Measurements from ENCODE around the gene PHACTR3. TPM values are rescaled to one million over a fixed set of nuclear protein-coding genes. Genes with fewer than 3 reads are reported as not detected.

Gene PHACTR3
- total RNA-seq, 1 experiment from 2014 or later = not detected

- Histone ChIP-seq H3K9me3 (ENCODE audit: control insufficient read depth in 1 of 2, insufficient read depth in 1 of 2, low read depth in 1 of 2, low read length in 2 of 2) (no peaks in the 10 kb centered on the region), H3K4me2 (ENCODE audit: low read length) (no peak overlapping the region), H3K4me3 (replicated peaks in 1 of 2; ENCODE audit: low read depth in 1 of 2, low read length in 2 of 2) (no peak overlapping the region), H3K9me2 (ENCODE audit: insufficient read depth) (no peaks in the 10 kb centered on the region), H4K20me1 (ENCODE audit: insufficient read depth) (no peaks in the 10 kb centered on the region), H3K27ac (ENCODE audit: low read depth, low read length) (no peak overlapping the region), H3K4me1 (ENCODE audit: control insufficient read depth in 1 of 2, insufficient read depth in 2 of 2, low read length in 2 of 2) (no peaks in the 10 kb centered on the region), H3K9ac (ENCODE audit: low read length) (no peak overlapping the region), H3K36me3 (ENCODE audit: control insufficient read depth in 1 of 2, insufficient read depth in 2 of 2, low read length in 2 of 2) (no peaks in the 10 kb centered on the region), H2AFZ (ENCODE audit: low read depth, low read length, poor library complexity, severe bottlenecking) (no peak overlapping the region), H3K79me2 (ENCODE audit: insufficient read depth, low read length) (no peaks in the 10 kb centered on the region), H3K27me3 (ENCODE audit: insufficient read depth, low read length) (peaks cover 9% of the 10 kb centered on the region; the same call in 1 of the 2 replicates)
- no peak for ATAC-seq
- RAD21 ChIA-PET (ENCODE audit: low non-redundant PET in 1 of 2, low total read pairs in 2 of 2, uncharacterized antibody in 2 of 2, unreplicated experiment in 2 of 2) = no interaction called here
- intact Hi-C loops (cut with micrococcal nuclease) = no loop called here
- no TSS peak for BruUV-seq (replicated peaks)
- POLR2A ChIA-PET = no interaction called here
- no peak for DNase-seq (ENCODE audit: low read depth, low spot score)
- no peak for TF ChIP-seq ZBTB33 (IDR thresholded peaks at IDR 0.05; ENCODE audit: extremely low read depth, insufficient replicate concordance, low read length)
- no peak for TF ChIP-seq CEBPB (IDR thresholded peaks at IDR 0.05; ENCODE audit: low read depth)
- no peak for TF ChIP-seq SIN3A (IDR thresholded peaks at IDR 0.05; ENCODE audit: low read depth)
- CTCF ChIA-PET = no interaction called here
These were observed 219.3 kb downstream of the PHACTR3 start for GRCh38 chr20:59823491-59824259.

GRCh38 chr20:59824711-59825562, 220.6 kb downstream of the PHACTR3 start:
- no peak overlapping the region for H2AFZ ChIP-seq (ENCODE audit: low read depth, low read length, poor library complexity, severe bottlenecking)
- H3K4me2 ChIP-seq (ENCODE audit: low read length) = no peak overlapping the region
- RAD21 ChIA-PET (ENCODE audit: low non-redundant PET in 1 of 2, low total read pairs in 2 of 2, uncharacterized antibody in 2 of 2, unreplicated experiment in 2 of 2) = no interaction called here
- intact Hi-C loops (cut with micrococcal nuclease) = no loop called here
- H3K9me3 ChIP-seq (ENCODE audit: control insufficient read depth in 1 of 2, insufficient read depth in 1 of 2, low read depth in 1 of 2, low read length in 2 of 2) = no peaks in the 10 kb centered on the region
- H3K79me2 ChIP-seq (ENCODE audit: insufficient read depth, low read length) = no peaks in the 10 kb centered on the region
- no peak overlapping the region for H3K9ac ChIP-seq (ENCODE audit: low read length)
- CTCF ChIA-PET = no interaction called here
- ATAC-seq (no peak), DNase-seq (ENCODE audit: low read depth, low spot score) (no peak)
- H3K27me3 ChIP-seq (ENCODE audit: insufficient read depth, low read length) = peaks cover 12% of the 10 kb centered on the region; the same call in 1 of the 2 replicates
- no peaks in the 10 kb centered on the region for H4K20me1 ChIP-seq (ENCODE audit: insufficient read depth)
- H3K9me2 ChIP-seq (ENCODE audit: insufficient read depth) = no peaks in the 10 kb centered on the region
- no TSS peak for BruUV-seq (replicated peaks)
- no peaks in the 10 kb centered on the region for H3K4me1 ChIP-seq (ENCODE audit: control insufficient read depth in 1 of 2, insufficient read depth in 2 of 2, low read length in 2 of 2)
- POLR2A ChIA-PET = no interaction called here
- no peak overlapping the region for H3K4me3 ChIP-seq (replicated peaks in 1 of 2; ENCODE audit: low read depth in 1 of 2, low read length in 2 of 2)
- no peak overlapping the region for H3K27ac ChIP-seq (ENCODE audit: low read depth, low read length)
- TF ChIP-seq EZH2 (IDR thresholded peaks at IDR 0.05) (no peak), SIN3A (IDR thresholded peaks at IDR 0.05; ENCODE audit: low read depth) (no peak), ZBTB33 (IDR thresholded peaks at IDR 0.05; ENCODE audit: extremely low read depth, insufficient replicate concordance, low read length) (no peak), EGR1 (IDR thresholded peaks at IDR 0.05; ENCODE audit: low read depth) (no peak), EZH2phosphoT487 (IDR thresholded peaks at IDR 0.05; ENCODE audit: borderline replicate concordance) (no peak), TCF7L2 (IDR thresholded peaks at IDR 0.05; ENCODE audit: borderline replicate concordance, extremely low read depth, insufficient read depth, insufficient read length) (no peak)
- H3K36me3 ChIP-seq (ENCODE audit: control insufficient read depth in 1 of 2, insufficient read depth in 2 of 2, low read length in 2 of 2) = no peaks in the 10 kb centered on the region

All from HCT116 (cell line).